DMS114 treated with DMSO at 0.1 percent for 48 hours (cell line): Measurements from ENCODE around the gene MRPL54.
A peak's percentile ranks its signal among the peaks of the same experiment; 100 is the strongest.
"Not testable (repeated sequence)": the region's sequence is repeated elsewhere in the genome, so short reads cannot be mapped to it uniquely, and the experiment has no call there.

ENCODE experiments used
- DNase-seq: peaks from one replicate; lab custom pipeline; 2025; ENCODE audit not compliant: unreplicated experiment; lab: John Stamatoyannopoulos, UW

Gene MRPL54

DNA sequence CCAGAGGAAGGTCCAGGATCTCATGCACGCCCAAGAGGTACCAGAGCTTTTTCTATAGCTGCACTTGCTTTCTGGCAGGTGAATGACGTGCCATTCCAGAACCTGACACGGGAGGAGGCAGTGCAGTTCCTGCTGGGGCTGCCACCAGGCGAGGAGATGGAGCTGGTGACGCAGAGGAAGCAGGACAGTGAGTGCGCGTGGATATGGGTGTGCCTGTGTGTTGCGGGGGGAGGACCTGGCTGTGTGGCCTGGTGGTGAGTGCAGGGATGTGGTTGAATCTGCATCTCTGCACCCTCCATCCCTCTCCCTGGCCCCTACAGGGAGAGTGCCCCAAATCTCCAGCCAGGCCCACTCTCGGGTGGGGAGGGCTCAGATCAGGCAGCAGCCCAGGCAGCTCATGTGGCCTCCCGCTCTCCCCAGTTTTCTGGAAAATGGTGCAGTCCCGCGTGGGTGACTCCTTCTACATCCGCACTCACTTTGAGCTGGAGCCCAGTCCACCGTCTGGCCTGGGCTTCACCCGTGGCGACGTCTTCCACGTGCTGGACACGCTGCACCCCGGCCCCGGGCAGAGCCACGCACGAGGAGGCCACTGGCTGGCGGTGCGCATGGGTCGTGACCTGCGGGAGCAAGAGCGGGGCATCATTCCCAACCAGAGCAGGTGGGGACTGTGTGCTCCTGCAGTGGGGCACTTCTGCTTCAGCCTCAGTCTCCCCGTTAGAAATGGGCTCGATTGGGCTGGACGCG lies 23.8 kb upstream of the MRPL54 start:
- DNase-seq, result no peak

- no peak for DNase-seq
These were observed 22.1 kb upstream of the MRPL54 start for GRCh38 chr19:3740431-3740830.

GRCh38 chr19:3743486-3743885 lies 19.0 kb upstream of the MRPL54 start:
- peak; percentile 32 for DNase-seq

DNA sequence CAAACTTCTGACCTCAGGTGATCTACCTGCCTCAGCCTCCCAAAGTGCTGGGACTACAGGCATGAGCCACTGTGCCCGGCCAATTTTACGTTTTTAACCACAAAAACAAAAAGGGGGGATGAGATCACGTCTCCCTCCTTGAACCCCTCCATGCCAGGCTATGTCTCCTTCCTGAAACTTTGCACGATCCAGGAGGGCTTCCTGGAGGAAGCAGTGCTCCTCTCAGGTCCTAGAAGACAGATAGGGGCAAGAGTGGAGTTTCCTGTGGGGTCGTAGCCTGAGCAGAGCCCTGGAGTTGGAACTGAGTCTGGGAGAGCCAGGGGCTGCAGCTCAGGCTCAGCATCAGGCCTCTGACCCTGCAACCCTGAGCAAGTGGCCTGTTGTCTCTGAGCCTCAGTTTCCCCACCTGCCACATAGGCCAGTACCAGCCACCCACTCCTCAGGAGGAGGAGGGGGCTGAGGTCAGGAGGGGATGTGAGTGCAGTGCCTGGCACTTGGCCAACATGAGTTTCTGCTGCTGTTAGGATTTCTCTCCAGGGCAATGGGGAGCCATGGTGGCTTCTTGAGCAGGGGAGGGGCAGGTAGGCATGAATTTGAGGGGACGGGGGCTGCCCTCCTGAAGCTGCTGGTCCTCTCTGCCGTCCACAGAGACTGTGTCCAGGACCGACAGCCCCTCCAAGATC lies 17.0 kb upstream of the MRPL54 start:
- DNase-seq, result no peak

GRCh38 chr19:3746371-3747056 lies 16.0 kb upstream of the MRPL54 start:
- no peak for DNase-seq

GRCh38 chr19:3748965-3749364 lies 13.5 kb upstream of the MRPL54 start:
- DNase-seq, result no peak

- DNase-seq, result no peak
These were observed 12.3 kb upstream of the MRPL54 start for GRCh38 chr19:3750211-3750610.

DNA sequence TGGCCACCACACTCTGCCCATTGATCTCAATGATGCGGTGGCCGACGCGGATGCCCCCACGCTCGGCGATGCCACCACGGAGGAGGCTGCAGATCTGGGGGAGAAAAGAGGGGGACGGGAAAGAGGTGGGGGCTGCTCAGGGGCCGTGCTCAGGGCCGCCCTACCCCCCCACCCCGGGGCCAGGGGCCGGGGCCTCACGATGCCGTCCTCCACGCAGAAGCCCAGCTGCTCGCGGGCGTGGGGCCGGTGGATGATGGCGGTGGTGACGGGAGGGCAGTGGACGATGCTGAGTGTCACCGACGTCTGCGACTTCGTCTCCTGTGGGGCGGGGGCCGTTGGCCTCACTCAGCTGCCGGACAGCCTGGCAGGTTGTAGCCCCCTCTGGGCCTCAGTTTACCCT lies 11.2 kb upstream of the MRPL54 start:
- no peak for DNase-seq

DNA sequence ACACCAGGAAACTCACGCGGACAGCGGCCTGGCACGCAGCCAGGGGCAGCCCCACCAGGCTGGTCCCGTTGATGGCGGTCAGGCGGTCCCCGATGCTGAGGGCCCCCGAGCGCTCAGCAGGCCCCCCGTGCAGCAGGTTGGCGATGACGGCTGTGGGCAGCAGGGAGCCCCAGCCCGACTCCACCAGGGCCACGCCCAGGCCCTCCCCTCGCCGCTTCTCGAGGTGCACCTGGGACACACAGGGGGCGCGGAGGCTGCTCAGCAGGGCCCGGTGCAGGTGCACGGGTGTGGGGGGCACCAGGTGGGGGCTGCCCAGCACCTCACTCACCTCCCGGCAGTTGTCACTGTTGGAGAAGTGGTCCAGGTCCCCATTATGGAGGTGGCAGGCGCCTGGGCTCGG lies 10.0 kb upstream of the MRPL54 start:
- no peak for DNase-seq

GRCh38 chr19:3753631-3754410 lies 8.7 kb upstream of the MRPL54 start:
- DNase-seq, result no peak

- not testable (repeated sequence) for DNase-seq
These were observed 4.8 kb upstream of the MRPL54 start for GRCh38 chr19:3757705-3758104.

- DNase-seq, result not testable (repeated sequence)
These were observed 4.2 kb upstream of the MRPL54 start for GRCh38 chr19:3758297-3758696.

DNA sequence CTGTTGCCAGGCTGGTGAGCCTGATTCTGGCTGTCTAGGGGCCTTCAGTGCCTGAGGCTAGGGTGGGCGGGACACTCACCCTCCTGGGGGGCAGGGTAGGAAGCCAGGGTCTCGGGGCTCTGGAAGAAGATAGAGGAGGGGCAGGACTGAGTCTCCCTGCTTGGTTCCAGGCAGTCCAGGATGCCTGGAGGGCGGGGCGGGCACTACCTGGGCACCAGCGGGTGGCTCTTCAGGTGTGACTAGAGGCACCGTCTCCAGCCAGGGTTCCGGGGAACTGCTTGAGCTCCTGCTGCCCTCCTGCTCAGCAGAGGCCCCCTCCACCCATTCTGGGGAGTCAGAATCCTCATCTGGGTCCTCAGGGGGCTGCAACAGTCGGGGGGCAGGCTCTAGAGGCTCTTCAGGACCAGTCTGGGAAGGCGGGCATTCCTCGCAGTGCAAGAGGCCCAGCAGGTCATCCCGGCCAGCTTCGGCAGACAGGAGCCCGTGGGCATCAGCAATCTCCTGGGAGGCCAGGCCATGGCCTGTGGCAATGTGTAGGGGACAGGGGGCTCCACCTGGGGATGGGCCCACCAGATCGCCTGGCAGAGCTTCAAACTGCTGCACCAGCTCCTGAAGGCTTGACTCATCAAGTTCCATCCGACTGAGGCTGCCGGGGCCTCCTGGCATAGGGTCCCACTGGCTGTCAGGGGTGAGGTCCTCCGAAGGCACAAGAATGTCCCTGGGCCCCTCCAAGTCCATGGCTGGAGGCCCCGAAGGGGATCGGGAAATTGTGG lies 2.8 kb upstream of the MRPL54 start:
- DNase-seq, result no peak

DNA sequence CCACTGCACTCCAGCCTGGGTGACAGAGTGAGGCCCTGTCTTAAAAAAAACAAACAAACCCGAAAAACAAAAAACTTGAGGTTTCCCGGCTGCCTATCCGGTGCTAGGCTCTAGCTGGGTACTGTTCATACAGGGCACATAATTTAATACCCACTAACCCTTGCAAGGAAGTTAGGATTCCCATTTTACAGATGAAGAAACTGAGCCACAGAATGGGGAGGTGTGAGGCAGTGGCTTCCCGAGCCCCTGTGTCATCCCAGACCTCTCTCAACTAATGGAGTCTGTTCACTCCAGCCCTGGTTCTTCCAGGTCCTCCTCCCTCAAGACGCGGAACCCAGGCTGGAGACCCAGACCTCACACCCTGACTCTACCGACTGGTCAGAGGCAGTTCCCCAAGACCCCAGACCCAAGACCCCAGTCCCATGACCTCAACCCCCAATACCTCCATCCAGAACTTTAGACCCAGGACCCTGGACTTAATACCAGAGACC lies 1.6 kb upstream of the MRPL54 start:
- no peak for DNase-seq

DNA sequence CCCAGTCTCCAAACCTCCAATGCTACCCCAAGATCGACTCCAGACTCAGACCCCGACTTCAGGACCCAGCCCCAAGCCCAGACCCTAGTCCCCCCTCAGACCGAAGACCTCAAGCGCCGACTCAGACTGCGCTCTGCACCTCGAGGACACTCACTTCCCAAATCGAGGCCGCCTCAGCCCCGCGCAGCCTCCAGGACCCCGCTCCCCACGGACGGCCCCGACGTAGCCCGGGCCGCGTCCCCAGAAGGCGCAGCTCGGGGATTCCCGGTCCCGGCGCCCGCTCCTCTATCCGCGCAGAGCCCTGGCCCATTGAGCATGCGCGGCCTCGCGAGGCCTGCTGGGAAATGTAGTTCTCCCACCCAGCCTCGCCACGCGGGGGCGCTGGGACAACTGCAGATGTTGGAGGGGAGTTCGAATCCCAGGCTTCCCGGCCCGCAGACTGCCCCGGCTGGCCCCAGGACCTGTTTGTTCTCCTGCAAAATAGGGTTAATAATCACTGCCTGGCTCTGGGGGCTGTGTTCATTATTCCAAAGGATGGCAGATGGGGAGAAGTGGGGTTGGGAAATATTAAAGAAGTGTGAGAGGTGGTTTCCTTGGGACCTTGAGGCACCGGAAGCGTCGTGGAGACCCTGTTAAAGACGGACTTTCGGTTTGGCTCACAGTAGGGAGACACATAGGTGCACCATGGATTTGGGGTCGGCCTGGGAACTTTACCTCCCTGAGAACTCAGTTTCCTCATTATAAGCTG lies 926 bp upstream of the MRPL54 start, which contains the start of gene APBA3:
Gene APBA3, minus strand, starts transcription at position 311 of the 748 bp plus-strand sequence. CDS start 1,428 bp downstream, outside the sequence.
- peak; percentile 50 for DNase-seq

DNA sequence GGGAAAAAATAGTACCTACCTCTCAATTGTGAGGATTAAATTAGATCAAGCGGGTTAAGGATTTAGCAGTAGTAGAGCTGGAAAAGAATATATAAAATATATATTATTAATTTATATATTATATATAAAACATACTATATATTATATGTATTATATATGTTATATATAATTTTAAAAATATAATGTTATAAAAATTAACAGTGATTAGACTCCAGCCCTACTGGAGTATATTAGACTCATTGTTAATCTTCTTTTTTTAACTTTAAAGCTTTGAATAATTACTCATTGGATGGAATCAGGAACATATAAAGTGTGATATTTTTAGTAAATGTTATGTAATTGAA lies 380 bp upstream of the MRPL54 start:
- no peak for DNase-seq

GRCh38 chr19:3765121-3765520 lies 2.6 kb downstream of the MRPL54 start:
- DNase-seq, result no peak

GRCh38 chr19:3765757-3766156 lies 3.3 kb downstream of the MRPL54 start:
- DNase-seq, result not testable (repeated sequence)

DNA sequence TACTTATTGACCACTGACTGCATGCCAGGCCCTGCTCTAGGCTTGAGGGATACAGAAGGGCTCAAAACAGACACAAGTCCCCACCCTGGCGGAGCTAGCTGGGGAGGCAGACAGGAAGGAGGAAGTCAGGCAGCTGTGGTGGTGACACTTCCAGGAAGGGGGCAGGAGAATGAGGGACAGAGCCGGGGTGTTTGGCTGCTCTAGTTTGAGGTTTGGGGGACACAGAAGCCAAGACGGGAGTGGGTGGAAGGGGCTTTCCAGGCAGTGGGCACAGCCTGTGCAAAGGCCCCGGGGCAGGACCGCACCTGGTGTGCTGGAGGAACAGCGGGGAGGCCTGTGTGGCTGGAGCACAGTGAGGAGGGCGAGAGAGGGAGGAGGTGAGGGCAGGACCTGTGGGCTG lies 4.0 kb downstream of the MRPL54 start:
- DNase-seq, result no peak

DNA sequence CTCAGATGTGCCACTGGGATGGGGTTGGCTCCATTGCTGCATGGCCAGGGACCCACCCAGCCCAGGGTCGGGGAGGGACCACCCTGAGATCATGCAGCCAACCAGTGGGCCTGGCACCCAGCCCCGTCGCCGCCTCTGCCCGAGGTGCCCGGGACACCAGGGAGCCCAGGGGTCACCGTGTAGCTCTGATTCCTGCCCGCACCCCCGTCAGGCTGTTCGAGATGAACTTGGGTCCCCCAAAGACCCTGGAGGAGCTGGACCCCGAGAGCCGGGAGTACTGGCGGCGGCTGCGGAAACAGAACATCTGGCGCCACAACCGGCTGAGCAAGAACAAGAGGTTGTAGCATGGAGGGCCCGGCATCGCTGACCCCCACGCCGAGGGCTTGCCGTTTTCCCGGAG lies 4.6 kb downstream of the MRPL54 start:
- DNase-seq, result no peak
